ENCODE data around the gene ASAH2. TPM values are rescaled to one million over a fixed set of nuclear protein-coding genes. Genes with fewer than 3 reads are reported as not detected.
"Not testable (repeated sequence)": the region's sequence is repeated elsewhere in the genome, so short reads cannot be mapped to it uniquely, and the experiment has no call there.

Gene ASAH2
- total RNA-seq, 1 donor from 2014 or later: 2.9 TPM

GRCh38 chr10:50267877-50268276, 16.6 kb upstream of the ASAH2 start:
- intact Hi-C loops (cut with DNase I); DNase-seq; ATAC-seq (ENCODE audit: poor library complexity): not testable (repeated sequence)

GRCh38 chr10:50262625-50263024, 11.3 kb upstream of the ASAH2 start:
- ATAC-seq (ENCODE audit: poor library complexity); DNase-seq; intact Hi-C loops (cut with DNase I): not testable (repeated sequence)

- intact Hi-C loops (cut with DNase I): no loop called here
- DNase-seq (no peak), ATAC-seq (ENCODE audit: poor library complexity) (no peak)
These were observed 9.5 kb upstream of the ASAH2 start for GRCh38 chr10:50260791-50261281.

GRCh38 chr10:50254479-50254878, 3.2 kb upstream of the ASAH2 start:
- ATAC-seq (ENCODE audit: poor library complexity) (no peak), DNase-seq (no peak)
- intact Hi-C loops (cut with DNase I): no loop called here

- no peak for DNase-seq
- ATAC-seq (ENCODE audit: poor library complexity): no peak
- intact Hi-C loops (cut with DNase I): no loop called here
These were observed 1.0 kb downstream of the ASAH2 start for GRCh38 chr10:50250096-50250854.

GRCh38 chr10:50248598-50248997, 2.7 kb downstream of the ASAH2 start:
- no peak for ATAC-seq (ENCODE audit: poor library complexity)
- intact Hi-C loops (cut with DNase I): no loop called here
- no peak for DNase-seq

GRCh38 chr10:50248062-50248461, 3.3 kb downstream of the ASAH2 start:
- DNase-seq (no peak), ATAC-seq (ENCODE audit: poor library complexity) (no peak)
- intact Hi-C loops (cut with DNase I): no loop called here

GRCh38 chr10:50244201-50244600, 7.1 kb downstream of the ASAH2 start:
- no peak for DNase-seq
- intact Hi-C loops (cut with DNase I): no loop called here
- no peak for ATAC-seq (ENCODE audit: poor library complexity)

GRCh38 chr10:50242777-50243176, 8.5 kb downstream of the ASAH2 start:
- ATAC-seq (ENCODE audit: poor library complexity): no peak
- no peak for DNase-seq
- intact Hi-C loops (cut with DNase I): no loop called here

GRCh38 chr10:50241478-50241877, 9.8 kb downstream of the ASAH2 start:
- ATAC-seq (ENCODE audit: poor library complexity); DNase-seq; intact Hi-C loops (cut with DNase I): not testable (repeated sequence)

GRCh38 chr10:50234486-50234885, 16.8 kb downstream of the ASAH2 start:
- DNase-seq (no peak), ATAC-seq (ENCODE audit: poor library complexity) (no peak)
- intact Hi-C loops (cut with DNase I): no loop called here

GRCh38 chr10:50232261-50232639, 19.1 kb downstream of the ASAH2 start:
- no peak for ATAC-seq (ENCODE audit: poor library complexity)
- no peak for DNase-seq
- intact Hi-C loops (cut with DNase I): no loop called here

GRCh38 chr10:50231515-50232260, 19.6 kb downstream of the ASAH2 start:
- ATAC-seq (ENCODE audit: poor library complexity): no peak
- no peak for DNase-seq
- intact Hi-C loops (cut with DNase I): no loop called here

- intact Hi-C loops (cut with DNase I): no loop called here
- DNase-seq (no peak), ATAC-seq (ENCODE audit: poor library complexity) (no peak)
These were observed 21.9 kb downstream of the ASAH2 start for GRCh38 chr10:50229460-50229859.

- DNase-seq (no peak), ATAC-seq (ENCODE audit: poor library complexity) (no peak)
- intact Hi-C loops (cut with DNase I): no loop called here
These were observed 22.6 kb downstream of the ASAH2 start for GRCh38 chr10:50228672-50229071.

GRCh38 chr10:50226610-50227009, 24.7 kb downstream of the ASAH2 start:
- intact Hi-C loops (cut with DNase I): no loop called here
- ATAC-seq (ENCODE audit: poor library complexity) (no peak), DNase-seq (no peak)

- intact Hi-C loops (cut with DNase I): loop anchor here (5.0 kb wide), 1 partner anchor 632 kb away; no protein-coding TSS in a partner anchor
These were observed 26.9 kb downstream of the ASAH2 start for GRCh38 chr10:50224330-50224952.

GRCh38 chr10:50222199-50222598, 29.1 kb downstream of the ASAH2 start:
- ATAC-seq (ENCODE audit: poor library complexity): no peak
- intact Hi-C loops (cut with DNase I): loop anchor here (5.0 kb wide), 1 partner anchor 630 kb away; no protein-coding TSS in a partner anchor
- no peak for DNase-seq

More at GRCh38 chr10:50224330-50224952, 26.9 kb downstream of the ASAH2 start:
- ATAC-seq (ENCODE audit: poor library complexity) (peak; percentile 67), DNase-seq (no peak)

- ATAC-seq (ENCODE audit: poor library complexity) (no peak), DNase-seq (no peak)
- intact Hi-C loops (cut with DNase I): loop anchor here (5.0 kb wide), 1 partner anchor 629 kb away; no protein-coding TSS in a partner anchor
These were observed 29.8 kb downstream of the ASAH2 start for GRCh38 chr10:50221470-50221869.
